GM21381 (cell line): Measurements from ENCODE around the gene OPCML.

Source experiments
- ATAC-seq: cut with Tn5 transposase; IDR thresholded peaks from one replicate; pipeline ENCODE4 v1.9.1; 2021; ENCODE audit warnings: mild to moderate bottlenecking, moderate library complexity; ENCODE audit not compliant: unreplicated experiment

Gene OPCML

GRCh38 chr11:132911186-132911585, 621.1 kb downstream of the OPCML start:
- ATAC-seq: no peak

- ATAC-seq: no peak
Observed at GRCh38 chr11:132910011-132910760, 622.1 kb downstream of the OPCML start.

GRCh38 chr11:132909021-132909606, 623.2 kb downstream of the OPCML start:
- ATAC-seq: no peak

GRCh38 chr11:132908414-132908810, 623.9 kb downstream of the OPCML start:
- ATAC-seq: no peak

GRCh38 chr11:132907651-132908413, 624.5 kb downstream of the OPCML start:
- ATAC-seq: no peak

GRCh38 chr11:132904607-132905006, 627.7 kb downstream of the OPCML start:
- no peak for ATAC-seq

GRCh38 chr11:132904091-132904490, 628.2 kb downstream of the OPCML start:
- ATAC-seq: no peak

- no peak for ATAC-seq
Observed at GRCh38 chr11:132901638-132902471, 630.4 kb downstream of the OPCML start.

- ATAC-seq: no peak
Observed at GRCh38 chr11:132898676-132899075, 633.6 kb downstream of the OPCML start.

GRCh38 chr11:132898021-132898420, 634.3 kb downstream of the OPCML start:
- no peak for ATAC-seq

- no peak for ATAC-seq
Observed at GRCh38 chr11:132895340-132895739, 637.0 kb downstream of the OPCML start.

- ATAC-seq: no peak
Observed at GRCh38 chr11:132894606-132895005, 637.7 kb downstream of the OPCML start.

- no peak for ATAC-seq
Observed at GRCh38 chr11:132892876-132893275, 639.4 kb downstream of the OPCML start.

- ATAC-seq: no peak
Observed at GRCh38 chr11:132888226-132888625, 644.1 kb downstream of the OPCML start.

GRCh38 chr11:132886335-132886734, 646.0 kb downstream of the OPCML start:
- no peak for ATAC-seq

GRCh38 chr11:132883241-132883640, 649.1 kb downstream of the OPCML start:
- ATAC-seq: no peak

GRCh38 chr11:132881622-132882021, 650.7 kb downstream of the OPCML start:
- no peak for ATAC-seq

- no peak for ATAC-seq
Observed at GRCh38 chr11:132878111-132878510, 654.2 kb downstream of the OPCML start.

GRCh38 chr11:132876705-132877104, 655.6 kb downstream of the OPCML start:
- no peak for ATAC-seq

- ATAC-seq: no peak
Observed at GRCh38 chr11:132876239-132876638, 656.1 kb downstream of the OPCML start.

GRCh38 chr11:132874638-132875037, 657.7 kb downstream of the OPCML start:
- no peak for ATAC-seq
